Sigmoid colon (tissue), 4 donors: ENCODE results near the gene USP4.

Source experiments
- CTCF ChIP-seq, 4 experiments: fragments of 450-650 bp in 3 of 4; fragments of 200-600 bp in 1 of 4; IDR thresholded peaks; one replicate each; pipeline ENCODE4 v1.5.1; 2016 to 2019; ENCODE audit warnings: antibody characterized with exemption in 4 of 4, mild to moderate bottlenecking in 3 of 4, moderate library complexity in 2 of 4
- EP300 ChIP-seq, 4 donors: sonication (generic); formaldehyde crosslinking; IDR thresholded peaks; one replicate each; pipeline ENCODE4 v1.6.1; 2017; ENCODE audit warnings: antibody characterized with exemption in 4 of 4

- TF ChIP-seq CTCF (IDR thresholded peaks at IDR 0.05) (no peak), EP300 (IDR thresholded peaks at IDR 0.05) (no peak)
These were observed 3.3 kb upstream of the USP4 start for GRCh38 chr3:49343163-49343562.
